Epithelial cell of prostate (primary cell): Measurements from ENCODE around the gene RGS7.

Experiments used
- DNase-seq: peaks from one replicate; pipeline ENCODE4 v3.0.0-alpha.2; 2011; ENCODE audit warnings: low read depth, low spot score
- H3K27ac ChIP-seq: fragments of 450-650 bp; 2 replicates; pipeline ENCODE4 v1.5.1; 2017; ENCODE audit warnings: mild to moderate bottlenecking

Gene RGS7

DNA sequence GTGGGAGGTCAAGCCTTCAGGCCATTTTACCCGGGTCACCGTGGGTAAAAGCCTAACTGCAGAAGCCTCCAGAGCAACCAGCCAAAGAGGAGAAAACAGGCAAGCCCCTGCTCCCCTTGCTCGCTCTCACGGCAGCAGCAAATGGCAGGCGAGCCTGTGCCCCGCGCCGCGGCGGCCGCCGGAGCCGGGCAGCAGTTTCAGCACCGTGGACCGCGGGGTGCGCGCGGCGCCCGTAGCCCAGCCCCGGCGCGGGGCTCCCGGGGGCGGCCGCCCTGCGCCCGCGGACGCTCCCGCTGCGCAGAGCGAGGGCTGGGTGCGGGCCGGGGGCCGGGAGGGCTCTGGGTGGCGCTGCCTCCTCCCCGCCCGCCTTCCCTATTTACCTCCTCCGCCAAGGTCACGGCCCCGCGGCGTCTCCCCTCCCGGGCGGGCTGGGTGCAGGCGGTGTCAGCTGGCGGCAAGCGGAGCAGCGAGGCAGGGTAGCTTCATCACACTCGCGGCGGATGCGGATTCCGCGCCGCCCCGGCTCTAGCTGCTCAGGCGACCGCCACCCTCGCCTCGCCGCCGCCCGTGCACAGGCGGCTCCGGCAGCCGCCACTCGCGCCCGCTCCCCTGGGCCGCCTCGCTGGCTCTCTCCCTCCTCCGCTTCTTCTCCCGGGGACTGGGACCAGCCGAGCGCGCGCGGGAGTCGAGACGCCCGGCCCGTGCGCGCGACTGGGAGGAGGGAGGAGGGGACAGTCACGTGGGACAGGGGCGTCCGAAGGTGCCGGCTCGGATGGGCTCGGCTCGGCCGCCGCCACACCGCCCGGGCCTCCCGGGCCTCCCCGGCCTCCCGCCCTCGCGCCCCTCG lies at the start of gene RGS7:
TSS of gene RGS7 (minus strand) at position 687 of the 847 bp plus-strand sequence.
- no peak within 1 kb of the TSS for H3K27ac ChIP-seq
- no peak for DNase-seq

DNA sequence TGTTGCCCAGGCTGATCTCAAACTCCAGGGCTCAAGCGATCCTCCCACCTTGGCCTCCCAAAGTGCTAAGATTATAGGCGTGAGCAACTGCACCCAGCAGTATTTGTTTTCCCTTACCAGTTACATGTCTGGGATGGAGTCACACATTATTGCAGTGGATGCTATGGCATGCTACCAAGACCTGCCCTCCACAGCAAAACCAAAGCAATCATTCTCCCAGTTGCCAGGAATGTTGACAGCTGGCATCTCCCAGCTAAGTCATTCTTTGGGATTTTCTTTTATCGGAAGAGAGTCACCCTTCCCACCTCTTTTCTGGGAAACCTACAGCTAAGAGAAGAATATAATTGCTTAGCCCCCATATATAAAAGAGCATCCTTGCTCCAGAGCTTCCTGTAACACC lies 49.4 kb upstream of the RGS7 start:
- no peak overlapping the region for H3K27ac ChIP-seq
- no peak for DNase-seq

- H3K27ac ChIP-seq: no peak overlapping the region
- DNase-seq: no peak
These were observed 44.2 kb upstream of the RGS7 start for GRCh38 chr1:241401156-241401555.

DNA sequence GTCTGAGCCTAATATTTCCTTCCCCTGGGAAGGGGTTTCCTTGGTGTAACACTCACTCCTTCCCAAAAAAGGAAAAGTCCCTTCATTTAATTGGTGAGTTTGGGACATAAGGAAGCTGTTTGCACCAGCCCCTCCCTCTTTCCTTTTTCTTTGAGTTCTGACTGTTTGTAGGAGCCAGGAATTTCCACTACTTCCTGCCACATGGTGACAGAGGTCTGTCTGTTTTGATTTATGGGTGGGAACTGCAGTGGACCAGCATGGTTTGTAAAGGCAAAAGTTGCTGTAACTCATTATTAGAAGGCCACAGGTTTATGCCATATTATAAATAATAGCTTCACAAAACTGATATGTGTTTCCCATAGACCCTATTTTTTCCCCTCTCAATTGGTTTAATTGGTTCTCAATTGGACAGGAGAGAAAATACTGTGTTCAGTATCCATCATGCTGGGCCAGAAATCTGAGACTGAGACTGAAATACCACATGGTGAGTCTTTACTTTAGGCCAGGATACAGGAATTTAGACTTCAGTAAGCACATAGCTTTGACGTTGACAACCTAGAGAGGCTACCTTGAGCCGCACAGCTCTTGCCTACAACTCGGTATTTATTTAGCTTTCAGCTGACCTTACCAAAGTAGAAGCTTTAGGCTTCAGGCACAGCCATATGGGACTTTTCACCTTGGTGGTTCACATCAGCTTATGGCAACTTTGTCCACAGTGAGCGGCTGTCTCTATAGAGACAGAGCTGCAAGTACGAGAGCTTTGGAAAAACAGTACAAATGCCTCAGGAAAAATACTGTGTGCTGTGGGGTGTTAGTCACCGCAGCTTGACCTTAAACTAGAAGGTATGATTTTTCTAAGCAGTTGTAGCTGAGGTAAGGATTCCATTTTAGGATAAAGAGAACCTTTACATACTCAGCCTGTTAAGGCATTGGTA lies 40.0 kb upstream of the RGS7 start:
- no peak for DNase-seq
- no peak overlapping the region for H3K27ac ChIP-seq

DNA sequence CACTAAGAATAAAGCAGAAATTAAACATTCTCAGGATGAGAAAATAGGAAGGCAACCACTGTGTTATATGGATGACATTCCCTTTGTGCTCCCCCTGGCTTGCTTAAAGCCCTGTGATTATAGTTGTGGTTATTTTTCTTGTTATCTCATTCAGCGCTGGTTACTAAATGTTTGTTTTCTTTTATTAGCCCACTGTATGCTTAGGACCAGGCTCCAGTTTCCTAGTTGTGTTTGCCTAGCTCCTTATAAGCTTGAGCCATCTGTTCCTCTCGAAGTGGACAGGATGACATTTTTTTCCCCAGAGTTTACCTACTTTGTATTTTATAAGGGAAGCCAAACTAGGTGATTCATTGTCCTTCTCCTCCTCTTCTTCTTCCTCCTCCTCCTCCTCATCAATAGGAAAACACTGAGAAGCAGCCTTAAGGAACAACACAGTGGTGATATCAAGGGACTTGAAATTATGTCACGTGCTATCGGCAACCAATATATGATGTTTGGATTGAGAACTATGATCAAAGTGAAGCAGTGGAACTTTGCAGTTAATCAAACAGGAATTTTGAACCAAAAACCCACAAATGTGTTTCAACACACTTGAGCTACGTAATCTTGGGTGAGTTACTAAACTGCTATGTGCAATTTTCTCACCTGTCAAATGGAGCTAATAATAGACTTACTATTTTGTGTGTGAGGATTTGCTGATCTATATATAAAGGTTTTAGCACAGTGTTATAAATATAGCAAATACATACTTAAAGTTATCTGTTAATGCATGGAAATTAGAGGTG lies 35.1 kb upstream of the RGS7 start:
- no peak for DNase-seq
- H3K27ac ChIP-seq: no peak overlapping the region

- DNase-seq: no peak
These were observed 33.5 kb upstream of the RGS7 start for GRCh38 chr1:241390526-241390925.

GRCh38 chr1:241389400-241389799 lies 32.4 kb upstream of the RGS7 start:
- no peak for DNase-seq
- H3K27ac ChIP-seq: no peak overlapping the region

More at GRCh38 chr1:241390526-241390925, 33.5 kb upstream of the RGS7 start:
- no peak overlapping the region for H3K27ac ChIP-seq

DNA sequence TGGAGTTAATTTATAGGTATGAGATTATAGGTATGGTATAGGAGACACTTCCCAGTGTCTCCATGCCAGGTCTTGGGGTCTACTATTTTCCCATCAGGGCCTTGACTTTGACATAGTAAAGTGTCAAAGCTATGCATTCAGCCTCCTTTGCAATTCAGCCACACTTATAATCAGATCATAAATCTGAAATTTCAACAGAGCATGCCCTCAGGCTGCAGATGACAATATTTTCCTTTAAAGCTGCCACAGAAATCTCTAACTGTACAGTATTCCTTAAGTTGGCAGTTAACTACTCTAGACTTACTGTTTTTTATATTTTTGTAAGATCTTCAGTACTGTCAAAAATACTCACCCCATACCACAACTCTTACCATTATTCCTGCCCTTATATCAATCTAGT lies 30.2 kb upstream of the RGS7 start:
- H3K27ac ChIP-seq: no peak overlapping the region
- no peak for DNase-seq

DNA sequence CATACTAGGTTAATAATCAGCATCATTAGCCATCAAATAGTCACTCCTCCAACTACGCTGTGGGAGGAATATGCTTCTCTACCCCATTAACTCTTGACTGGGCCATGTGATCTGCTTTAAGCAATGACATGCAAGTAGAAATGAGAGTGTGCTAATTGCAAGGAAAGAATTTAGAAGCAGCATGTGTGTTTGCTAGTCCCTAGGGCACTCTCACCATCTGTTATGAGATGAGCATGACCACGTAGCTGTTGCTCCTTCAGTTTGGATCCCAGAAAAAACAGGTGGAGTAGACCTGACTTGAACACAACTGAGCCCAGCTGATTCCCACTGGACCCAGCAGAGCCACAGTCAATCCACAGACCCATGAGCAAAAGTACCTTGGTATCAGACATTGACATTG lies 19.7 kb upstream of the RGS7 start:
- DNase-seq: no peak
- no peak overlapping the region for H3K27ac ChIP-seq

DNA sequence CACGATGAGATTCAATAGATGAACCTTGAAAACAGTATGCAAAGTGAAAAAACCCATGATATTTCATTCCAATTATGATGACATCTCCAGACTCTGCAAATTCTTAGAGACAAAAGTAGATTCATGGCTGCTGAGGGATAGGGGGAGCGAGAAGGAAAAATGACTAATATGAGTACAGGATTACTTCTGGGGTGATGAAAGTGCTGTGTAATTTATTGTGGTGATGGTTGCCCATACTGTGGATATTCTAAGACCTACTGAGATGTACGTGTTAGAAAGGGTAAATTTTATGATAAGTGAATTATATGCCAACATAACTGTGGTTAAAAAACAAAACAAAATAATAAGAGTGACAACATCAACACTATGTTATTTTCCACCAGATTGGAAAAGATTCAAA lies 18.9 kb upstream of the RGS7 start:
- no peak overlapping the region for H3K27ac ChIP-seq

GRCh38 chr1:241366196-241366595 lies 9.2 kb upstream of the RGS7 start:
- no peak for DNase-seq
- H3K27ac ChIP-seq: no peak overlapping the region

More for the DNA sequence above, 18.9 kb upstream of the RGS7 start:
- DNase-seq: no peak

DNA sequence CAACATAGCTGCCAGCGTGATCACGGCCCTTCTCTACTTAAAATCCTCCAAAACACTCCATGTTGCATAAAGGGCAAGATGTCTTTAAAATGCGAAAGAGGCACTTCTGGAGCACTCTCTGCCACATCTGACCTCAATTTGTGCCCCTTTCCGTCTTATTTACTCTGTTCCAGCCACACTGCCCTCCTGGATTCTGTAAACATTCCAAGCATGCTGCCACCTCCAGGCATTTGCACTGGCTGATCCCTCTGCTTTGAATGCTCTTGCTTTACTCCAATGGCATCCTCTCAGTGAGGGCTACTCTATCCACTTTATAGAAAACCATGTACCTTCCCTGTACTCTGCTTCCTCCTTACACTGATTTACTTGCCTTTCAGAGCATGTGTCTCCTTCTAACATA lies 5.3 kb upstream of the RGS7 start:
- no peak for DNase-seq
- H3K27ac ChIP-seq: no peak overlapping the region

DNA sequence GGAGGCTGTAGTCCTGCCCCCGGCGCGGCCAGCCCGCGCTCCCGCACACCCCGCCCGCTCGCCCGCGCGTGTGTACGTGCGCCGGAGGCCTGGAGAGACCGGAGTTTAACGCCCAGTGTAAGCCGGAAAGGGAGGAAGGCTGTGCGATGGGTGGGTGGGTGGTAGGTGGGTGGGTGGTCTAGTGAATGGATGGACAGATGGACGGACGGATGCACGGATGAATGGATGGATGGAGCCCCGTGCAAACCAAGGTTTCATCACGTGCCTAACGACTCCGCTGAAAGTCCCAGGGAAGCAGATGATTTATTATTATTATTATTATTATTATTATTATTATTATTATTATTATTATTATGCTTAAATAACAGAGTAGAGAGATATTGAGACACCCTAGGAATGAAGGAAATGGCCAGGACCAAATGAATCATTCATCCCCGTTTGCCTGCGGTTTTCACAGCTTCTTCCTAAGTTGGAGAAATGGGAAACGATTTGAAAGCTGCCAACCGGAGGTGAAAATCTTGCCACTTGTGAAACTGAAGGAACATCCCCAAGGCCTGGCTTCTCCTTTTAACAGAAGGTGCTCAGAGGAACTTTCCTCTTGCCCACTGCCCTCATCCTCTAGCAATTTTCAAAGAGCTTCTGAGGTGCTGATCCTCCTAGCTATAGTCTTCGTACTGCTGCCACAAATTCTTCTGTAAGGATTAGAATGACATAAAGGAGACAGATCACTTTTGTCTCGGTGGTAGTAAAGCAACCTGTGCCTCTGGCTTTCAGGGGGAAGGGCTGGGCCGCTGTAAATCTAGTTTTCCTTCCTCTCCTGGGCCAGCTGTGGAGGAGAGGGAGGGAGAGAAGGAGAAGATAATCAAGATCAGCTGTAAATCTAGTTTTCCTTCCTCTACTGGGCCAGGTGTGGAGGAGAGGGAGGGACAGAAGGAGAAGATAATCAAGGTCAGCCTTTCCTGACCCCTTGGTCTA lies 648 bp upstream of the RGS7 start:
- no peak overlapping the region for H3K27ac ChIP-seq
- DNase-seq: no peak

DNA sequence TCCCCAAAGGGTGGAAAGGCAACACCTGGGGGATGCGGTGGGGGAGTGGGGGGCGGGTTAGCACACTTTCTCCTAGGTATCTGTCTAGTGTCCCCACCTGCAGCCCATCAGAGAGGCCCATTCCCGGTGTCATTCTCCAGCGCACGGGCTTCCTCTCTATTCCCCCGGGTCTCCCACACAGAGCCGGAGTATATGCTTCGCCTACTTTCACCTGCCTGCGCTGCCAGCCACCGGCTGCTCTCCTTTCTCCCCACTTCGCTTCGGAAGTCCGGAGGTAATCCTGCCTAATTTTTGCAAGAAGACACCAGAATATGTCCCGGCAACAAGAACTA lies 852 bp downstream of the RGS7 start:
- DNase-seq: no peak

GRCh38 chr1:241355311-241356010 lies 1.5 kb downstream of the RGS7 start:
- no peak for DNase-seq
- no peak overlapping the region for H3K27ac ChIP-seq

More for the DNA sequence above, 852 bp downstream of the RGS7 start:
- H3K27ac ChIP-seq: no peak overlapping the region

GRCh38 chr1:241352401-241352800 lies 4.6 kb downstream of the RGS7 start:
- H3K27ac ChIP-seq: no peak overlapping the region
- no peak for DNase-seq

DNA sequence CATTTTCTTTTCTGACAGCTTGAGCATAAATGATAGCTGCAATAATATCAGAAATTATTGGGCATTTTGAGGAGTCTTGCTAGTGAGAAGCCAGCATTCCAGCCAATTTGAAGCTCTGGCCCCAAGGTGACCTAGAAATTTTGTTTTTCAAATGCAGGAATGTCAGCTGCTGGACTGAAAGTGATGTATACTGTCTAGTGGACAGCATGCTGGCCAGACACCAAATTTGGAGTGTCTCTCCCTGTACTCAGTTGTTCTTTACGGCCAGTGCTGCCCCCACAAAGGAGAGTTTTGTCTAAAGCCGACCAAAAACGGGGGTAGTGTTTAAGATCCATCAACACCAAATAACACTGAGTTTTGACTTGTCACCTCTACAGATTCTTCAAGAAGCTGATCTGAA lies 5.2 kb downstream of the RGS7 start:
- H3K27ac ChIP-seq: no peak overlapping the region
- no peak for DNase-seq

DNA sequence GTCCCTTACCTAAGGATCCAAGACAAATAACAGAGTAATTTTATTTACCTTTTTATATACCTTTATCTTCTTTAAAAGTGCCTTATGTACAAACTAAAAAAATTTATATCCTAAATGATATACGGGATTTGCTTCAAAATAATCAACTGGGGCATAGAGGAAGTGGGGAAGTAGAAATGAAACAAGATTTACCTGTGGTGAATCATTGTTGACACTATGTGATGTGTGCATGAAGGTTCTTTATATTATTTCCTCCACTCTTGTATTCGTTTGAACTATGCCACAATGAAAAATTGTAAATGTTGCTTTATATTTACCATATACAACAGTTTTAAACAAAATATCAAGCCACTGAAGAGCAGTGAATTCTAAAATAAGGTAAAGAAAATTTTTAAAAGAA lies 13.0 kb downstream of the RGS7 start:
- no peak for DNase-seq
- H3K27ac ChIP-seq: no peak overlapping the region

DNA sequence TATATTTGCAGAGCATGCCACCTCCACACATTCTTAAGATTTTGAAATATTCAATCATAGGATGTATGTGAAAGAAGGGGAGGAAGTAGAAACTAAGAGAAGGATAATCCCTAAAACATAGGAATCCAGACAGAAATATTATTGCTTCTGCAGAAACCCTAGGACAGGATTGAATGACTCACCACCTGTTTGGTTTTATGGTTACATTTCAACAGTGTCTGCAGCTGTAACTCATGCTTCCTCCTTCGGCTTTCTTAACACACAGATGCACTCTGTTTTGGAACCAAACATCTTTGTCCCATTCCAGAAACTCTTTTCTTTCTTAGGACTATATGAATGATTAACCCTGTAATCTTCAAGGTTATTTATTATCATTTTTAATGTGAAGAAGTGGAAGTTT lies 20.7 kb downstream of the RGS7 start:
- H3K27ac ChIP-seq: no peak overlapping the region
- DNase-seq: no peak
